Uterus (tissue), 4 donors: ENCODE results near the gene TALDO1. TPM values are rescaled to one million over a fixed set of nuclear protein-coding genes. Genes with fewer than 3 reads are reported as not detected.
A peak's percentile ranks its signal among the peaks of the same experiment; 100 is the strongest.

ENCODE experiments used
- DNase-seq, 2 donors: peaks; one replicate each; pipeline ENCODE4 v3.0.0-alpha.2; 2019 to 2020
- H3K27ac ChIP-seq, 2 donors: fragments of 200-600 bp; sonication (generic); 1 replicate in 1 of 2; 2 replicates in 1 of 2; pipeline ENCODE4 v1.5.1; 2016 to 2018
- H3K27me3 ChIP-seq, 2 donors: fragments of 200-600 bp; sonication (generic); one replicate each; pipeline ENCODE4 v1.5.1; 2018 to 2019; ENCODE audit warnings: control low read depth in 1 of 2
- H3K36me3 ChIP-seq, 2 donors: fragments of 200-600 bp; sonication (generic); one replicate each; pipeline ENCODE4 v1.5.1; 2019; ENCODE audit warnings: control low read depth in 1 of 2
- H3K4me1 ChIP-seq, 2 donors: fragments of 200-600 bp; sonication (generic); one replicate each; pipeline ENCODE4 v1.5.1; 2018 to 2019; ENCODE audit warnings: control low read depth in 1 of 2
- H3K4me3 ChIP-seq, 2 donors: fragments of 200-600 bp; sonication (generic); 1 replicate in 1 of 2; 2 replicates in 1 of 2; pipeline ENCODE4 v1.5.1; 2018 to 2019; ENCODE audit warnings: mild to moderate bottlenecking in 1 of 2
- H3K9me3 ChIP-seq, 2 donors: fragments of 200-600 bp; sonication (generic); one replicate each; pipeline ENCODE4 v1.5.1; 2019; ENCODE audit warnings: control low read depth in 1 of 2
- POLR2A ChIP-seq, 2 donors: fragments of 450-650 bp; IDR thresholded peaks; one replicate each; pipeline ENCODE4 v1.6.1; 2016; ENCODE audit warnings: antibody characterized with exemption in 2 of 2, mild to moderate bottlenecking in 1 of 2, moderate library complexity in 1 of 2
- intact Hi-C: fragments of 100-400 bp; cut with DNase I; formaldehyde crosslinking; loops from one replicate; pipeline ENCODE4 v1.15.1; 2023; ENCODE audit warnings: low total_unique reads
- total RNA-seq, 4 donors: library from RNA; depleted of rRNA in 3 of 4; stranded (reverse); fragments of >200 nt in 3 of 4; gene quantifications; one replicate each; pipeline versions ENCODE4 v1.1.0 to v1.2.4, GENCODE V29; 2014 to 2023
- TF ChIP-seq, protein P1 (sequence below), 4 experiments: fragments of 200-600 bp in 2 of 4; fragments of 450-650 bp in 2 of 4; sonication (generic) in 2 of 4; IDR thresholded peaks; one replicate each; pipeline ENCODE4 v1.5.1; 2016 to 2019; ENCODE audit warnings: antibody characterized with exemption in 4 of 4, mild to moderate bottlenecking in 2 of 4, moderate library complexity in 1 of 4
- donor health status: DM: yes; HTN: yes; CAD: no.

TALDO1 gene
- total RNA-seq, 4 donors from 2014 or later, result 60.3 to 146 (median 66.9) TPM

DNA sequence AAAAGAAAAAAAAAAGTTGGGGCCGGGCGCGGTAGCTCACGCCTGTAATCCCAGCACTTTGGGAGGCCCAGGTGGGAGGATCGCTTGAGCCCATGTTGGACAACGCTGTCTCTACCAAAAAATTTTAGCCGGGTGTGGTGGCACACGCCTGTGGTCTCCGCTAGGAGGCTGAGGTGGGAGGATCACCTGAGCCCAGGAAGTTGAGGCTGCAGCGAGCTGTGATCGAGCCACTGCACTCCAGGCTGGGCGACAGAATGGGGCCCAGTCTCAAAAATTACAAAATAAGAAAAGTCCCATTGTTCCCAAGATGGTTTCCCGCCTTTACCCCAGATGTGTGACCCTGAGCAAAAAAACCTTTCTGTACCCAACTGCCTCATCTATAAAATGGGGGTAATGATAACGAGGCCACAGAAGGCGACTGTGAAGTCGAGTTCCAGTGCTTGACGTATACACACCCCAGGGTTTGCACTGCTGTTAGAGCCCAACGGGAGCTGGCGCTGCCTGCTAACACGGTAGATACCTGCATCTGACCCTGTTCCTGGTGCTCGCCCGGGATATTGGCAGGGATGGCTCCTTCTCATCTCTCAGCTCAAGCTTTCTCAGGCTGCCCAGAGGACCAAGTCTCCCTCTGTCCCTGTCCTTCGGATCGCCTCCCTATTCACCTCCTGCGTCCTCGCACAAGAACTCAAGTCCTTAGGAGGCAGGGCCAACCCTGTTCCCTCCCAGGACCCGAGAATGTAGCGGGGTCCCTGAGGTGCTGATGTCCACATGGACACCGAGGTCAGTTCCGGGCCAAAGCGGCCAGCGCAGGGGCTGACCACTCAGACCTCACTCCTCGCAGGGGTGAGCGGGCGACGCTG, 61.4 kb downstream of the TALDO1 start:
- DNase-seq, result no peak
- peaks cover 8 to 33% of the 10 kb centered on the region in 2 donors for H3K4me1 ChIP-seq
- H3K27ac ChIP-seq, result peak overlapping the region; percentile 96 to 97
- TF ChIP-seq POLR2A (IDR thresholded peaks at IDR 0.05), result no peak
- TF ChIP-seq, protein P1, sequence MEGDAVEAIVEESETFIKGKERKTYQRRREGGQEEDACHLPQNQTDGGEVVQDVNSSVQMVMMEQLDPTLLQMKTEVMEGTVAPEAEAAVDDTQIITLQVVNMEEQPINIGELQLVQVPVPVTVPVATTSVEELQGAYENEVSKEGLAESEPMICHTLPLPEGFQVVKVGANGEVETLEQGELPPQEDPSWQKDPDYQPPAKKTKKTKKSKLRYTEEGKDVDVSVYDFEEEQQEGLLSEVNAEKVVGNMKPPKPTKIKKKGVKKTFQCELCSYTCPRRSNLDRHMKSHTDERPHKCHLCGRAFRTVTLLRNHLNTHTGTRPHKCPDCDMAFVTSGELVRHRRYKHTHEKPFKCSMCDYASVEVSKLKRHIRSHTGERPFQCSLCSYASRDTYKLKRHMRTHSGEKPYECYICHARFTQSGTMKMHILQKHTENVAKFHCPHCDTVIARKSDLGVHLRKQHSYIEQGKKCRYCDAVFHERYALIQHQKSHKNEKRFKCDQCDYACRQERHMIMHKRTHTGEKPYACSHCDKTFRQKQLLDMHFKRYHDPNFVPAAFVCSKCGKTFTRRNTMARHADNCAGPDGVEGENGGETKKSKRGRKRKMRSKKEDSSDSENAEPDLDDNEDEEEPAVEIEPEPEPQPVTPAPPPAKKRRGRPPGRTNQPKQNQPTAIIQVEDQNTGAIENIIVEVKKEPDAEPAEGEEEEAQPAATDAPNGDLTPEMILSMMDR (IDR thresholded peaks at IDR 0.05), result no peak
- no peaks in the 10 kb centered on the region for H3K36me3 ChIP-seq
- H3K27me3 ChIP-seq, result no peaks in the 10 kb centered on the region
- intact Hi-C loops, result no loop called here
- no peaks in the 10 kb centered on the region for H3K9me3 ChIP-seq
- H3K4me3 ChIP-seq, result peak overlapping the region; percentile 80 to 83

DNA sequence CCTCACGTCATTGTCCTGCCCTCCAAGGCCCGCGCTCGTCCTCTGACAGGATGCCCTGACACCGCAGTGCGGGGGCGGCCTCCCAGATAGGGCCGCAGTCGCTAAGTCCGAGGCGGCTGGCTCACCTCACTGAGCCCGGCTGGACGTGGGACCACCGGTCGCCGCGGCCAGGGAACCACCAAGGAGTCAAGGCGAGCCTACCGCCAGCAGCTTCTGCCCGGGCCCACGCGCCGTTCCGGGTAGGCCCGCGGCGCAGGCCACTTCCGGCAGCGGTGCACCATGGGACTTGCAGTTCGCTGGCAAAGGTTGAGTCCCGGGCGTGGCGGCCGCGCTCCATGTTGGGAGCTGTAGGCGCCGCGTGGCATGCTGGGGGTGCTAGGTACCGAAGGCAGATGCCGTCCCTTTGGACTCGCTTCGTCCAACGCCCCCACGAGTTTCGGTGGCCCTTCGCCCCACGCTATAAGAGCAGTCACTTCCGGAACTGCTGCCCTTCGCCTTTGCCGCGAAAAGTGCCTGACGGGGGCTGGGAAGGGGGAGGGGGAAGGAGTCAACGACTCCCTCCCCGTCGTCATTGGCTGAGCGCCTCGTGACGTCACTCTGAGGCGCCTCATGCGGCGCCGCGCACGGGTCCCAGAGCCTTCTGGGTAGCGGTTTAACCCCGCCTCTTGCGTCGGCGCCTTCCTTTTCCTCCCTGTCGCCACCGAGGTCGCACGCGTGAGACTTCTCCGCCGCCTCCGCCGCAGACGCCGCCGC, 62.2 kb downstream of the TALDO1 start, which contains the start of gene RPLP2:
Gene RPLP2, plus strand, starts transcription at position 681 of the 753 bp plus-strand sequence. CDS start 268 bp downstream, outside the sequence.
- TF ChIP-seq, protein P1 (IDR thresholded peaks at IDR 0.05), result peak in 2 of 4 experiments; percentile 1 to 23
- TF ChIP-seq POLR2A (IDR thresholded peaks at IDR 0.05), result peak; percentile 85 to 91
- DNase-seq, result peak; percentile 98
- peaks cover 8 to 26% of the 10 kb centered on the region in 2 donors for H3K4me1 ChIP-seq
- no peaks in the 10 kb centered on the region for H3K9me3 ChIP-seq
- H3K27ac ChIP-seq, result peak within 1 kb of the TSS; percentile 96 to 97
- no peaks in the 10 kb centered on the region for H3K27me3 ChIP-seq
- intact Hi-C loops, result no loop called here
- peak within 1 kb of the TSS; percentile 80 to 83 for H3K4me3 ChIP-seq
- no peaks in the 10 kb centered on the region for H3K36me3 ChIP-seq

DNA sequence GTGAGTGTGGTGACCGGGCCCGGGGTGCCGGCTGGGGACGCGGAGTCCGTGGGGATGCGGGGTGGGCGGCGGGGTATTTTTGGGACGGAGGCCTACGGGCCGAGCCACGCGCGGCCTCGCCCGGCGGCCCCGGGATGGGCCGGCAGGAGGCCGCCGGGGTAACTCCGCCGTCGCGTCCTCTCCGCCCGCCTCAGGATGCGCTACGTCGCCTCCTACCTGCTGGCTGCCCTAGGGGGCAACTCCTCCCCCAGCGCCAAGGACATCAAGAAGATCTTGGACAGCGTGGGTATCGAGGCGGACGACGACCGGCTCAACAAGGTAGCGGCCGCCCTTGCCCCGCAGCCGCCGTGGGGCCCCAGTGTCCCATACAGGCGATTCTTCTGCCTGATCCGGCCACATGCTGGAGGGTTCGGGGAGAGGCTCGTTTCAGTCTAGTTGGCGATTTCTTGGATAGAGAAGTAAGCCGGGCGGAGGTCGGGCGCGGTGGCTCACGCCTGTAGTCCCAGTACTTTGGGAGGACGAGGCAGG, 62.8 kb downstream of the TALDO1 start:
- Histone ChIP-seq H3K27ac (peak overlapping the region; percentile 96 to 97), H3K9me3 (no peaks in the 10 kb centered on the region), H3K4me1 (peaks cover 8 to 23% of the 10 kb centered on the region in 2 donors)

DNA sequence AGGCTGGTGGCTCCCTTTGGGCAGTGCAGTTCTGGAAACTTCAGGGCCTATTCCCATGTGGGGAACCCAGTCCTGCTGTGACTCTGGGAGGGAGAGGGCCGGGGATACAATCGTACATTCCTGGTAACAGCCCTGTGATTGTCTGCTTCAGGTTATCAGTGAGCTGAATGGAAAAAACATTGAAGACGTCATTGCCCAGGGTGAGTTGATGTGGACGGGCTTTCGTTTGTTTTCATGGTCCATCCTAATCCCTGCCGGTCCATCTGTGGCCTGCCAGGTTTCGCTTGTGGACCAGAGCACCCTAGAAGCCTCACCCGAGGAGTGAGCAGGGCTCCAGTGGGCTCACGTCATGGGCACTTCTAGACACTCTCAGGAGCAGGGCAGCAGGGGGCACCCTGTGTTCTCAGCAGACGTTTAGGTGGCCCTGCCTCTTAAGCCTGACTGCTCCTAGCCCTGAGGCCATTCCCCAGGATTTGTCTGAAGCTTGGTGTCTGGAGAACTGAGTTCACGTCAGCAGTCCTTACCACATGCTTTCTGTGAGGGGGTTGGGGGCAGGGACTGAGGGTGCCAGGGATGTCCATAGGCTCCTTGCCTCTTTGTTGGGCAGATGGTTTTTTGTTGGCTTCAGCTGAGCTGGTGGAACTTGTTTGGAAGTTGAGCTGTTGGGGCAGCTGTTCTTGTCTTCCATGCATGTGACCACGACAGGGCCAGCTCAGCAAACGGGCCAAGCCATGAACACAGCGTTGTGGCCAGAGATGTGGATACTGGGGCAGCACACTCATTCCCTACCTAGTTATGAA, 64.4 kb downstream of the TALDO1 start:
- Histone ChIP-seq H3K27me3 (no peaks in the 10 kb centered on the region), H3K4me1 (peaks cover 8 to 23% of the 10 kb centered on the region in 2 donors), H3K36me3 (no peaks in the 10 kb centered on the region), H3K9me3 (no peaks in the 10 kb centered on the region), H3K4me3 (no peak overlapping the region), H3K27ac (no peak overlapping the region)
- TF ChIP-seq, protein P1 (IDR thresholded peaks at IDR 0.05), result no peak
- no peak for TF ChIP-seq POLR2A (IDR thresholded peaks at IDR 0.05)
- intact Hi-C loops, result no loop called here
- DNase-seq, result no peak

More for the DNA sequence above, 62.8 kb downstream of the TALDO1 start:
- Histone ChIP-seq H3K36me3 (no peaks in the 10 kb centered on the region), H3K27me3 (no peaks in the 10 kb centered on the region), H3K4me3 (peak overlapping the region; percentile 80 to 83)
- DNase-seq, result no peak
- TF ChIP-seq, protein P1 (IDR thresholded peaks at IDR 0.05), result peak in 1 of 4 experiments; percentile 13
- TF ChIP-seq POLR2A (IDR thresholded peaks at IDR 0.05), result no peak
- intact Hi-C loops, result no loop called here
